Stimulated activated CD8-positive, alpha-beta memory T cell treated with anti-CD3 and anti-CD28 coated beads, Interleukin-15, amount 100 ng/mL, for 24 hours (primary cell): ENCODE data around the gene SEC61A2.

Experiments used
- DNase-seq: peaks from one replicate; pipeline ENCODE4 v3.0.0-alpha.2; 2020; ENCODE audit warnings: low read depth

The SEC61A2 gene

DNA sequence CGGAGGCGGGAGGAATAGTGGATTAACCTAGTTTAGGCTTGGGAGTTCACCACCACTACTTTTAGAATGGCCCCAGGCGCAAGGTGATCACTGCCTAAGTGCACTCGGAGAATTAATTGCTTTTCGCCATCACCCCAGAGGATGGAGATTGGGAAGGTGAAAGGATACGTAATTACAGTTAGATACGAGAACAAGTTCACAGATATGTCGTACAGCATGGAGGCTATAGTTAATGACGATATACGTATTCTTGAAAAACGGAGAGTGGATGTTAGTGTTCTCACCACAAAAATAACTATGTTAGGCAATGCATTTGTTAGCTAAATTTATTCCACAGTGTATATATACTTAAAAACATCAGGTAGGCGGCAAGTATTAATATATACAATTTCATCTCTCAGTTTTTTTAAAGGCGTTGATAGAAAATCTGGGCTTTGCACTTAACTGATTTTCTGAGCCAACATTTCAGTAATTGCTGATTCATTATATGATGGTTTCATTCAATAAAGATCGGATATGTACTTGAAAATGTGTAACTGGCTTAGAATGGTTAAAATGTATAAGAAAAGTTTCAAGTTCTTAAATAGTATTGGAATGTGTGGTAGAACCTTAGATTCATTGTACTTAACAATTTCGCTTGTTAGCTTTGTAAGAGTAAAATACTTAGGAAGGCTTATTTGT is 67.2 kb downstream of the SEC61A2 start:
- DNase-seq, result no peak

DNA sequence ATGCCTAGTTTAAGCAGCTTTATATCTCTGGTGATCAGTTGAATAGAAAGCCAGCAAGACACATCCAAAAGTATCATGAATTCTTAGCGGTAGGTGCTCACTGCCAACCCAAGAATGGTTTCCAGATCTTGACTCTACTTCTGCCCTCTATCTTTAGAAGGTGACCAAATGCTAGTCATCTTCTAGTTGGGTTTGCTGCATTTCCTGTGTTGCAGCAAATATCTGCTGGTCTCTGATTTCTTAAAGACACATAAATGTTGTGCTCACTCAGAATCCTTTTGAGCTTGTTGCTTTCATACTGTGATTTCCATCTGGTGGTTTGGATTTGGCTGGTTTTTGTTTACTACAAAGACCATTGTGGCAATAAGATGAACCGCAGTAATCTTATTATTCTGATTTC is 68.7 kb downstream of the SEC61A2 start:
- DNase-seq, result no peak

DNA sequence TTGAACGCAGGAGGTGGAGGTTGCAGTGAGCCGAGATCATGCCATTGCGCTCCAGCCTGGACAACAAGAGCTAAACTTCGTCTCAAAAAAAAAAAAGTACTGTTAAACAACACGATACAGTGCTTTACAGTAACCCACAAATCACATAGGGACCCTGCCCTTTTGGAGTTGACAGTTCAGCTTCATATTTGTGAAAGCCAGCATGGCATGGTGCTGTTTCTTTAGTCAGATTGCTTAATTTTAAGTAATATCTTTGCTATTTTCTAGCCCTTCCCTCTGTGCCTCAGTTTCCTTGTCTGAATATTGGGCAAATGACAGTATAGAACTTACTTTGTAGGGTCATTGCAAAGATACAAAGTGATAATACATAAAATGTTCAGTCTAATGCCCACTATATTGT is 71.4 kb downstream of the SEC61A2 start:
- no peak for DNase-seq

DNA sequence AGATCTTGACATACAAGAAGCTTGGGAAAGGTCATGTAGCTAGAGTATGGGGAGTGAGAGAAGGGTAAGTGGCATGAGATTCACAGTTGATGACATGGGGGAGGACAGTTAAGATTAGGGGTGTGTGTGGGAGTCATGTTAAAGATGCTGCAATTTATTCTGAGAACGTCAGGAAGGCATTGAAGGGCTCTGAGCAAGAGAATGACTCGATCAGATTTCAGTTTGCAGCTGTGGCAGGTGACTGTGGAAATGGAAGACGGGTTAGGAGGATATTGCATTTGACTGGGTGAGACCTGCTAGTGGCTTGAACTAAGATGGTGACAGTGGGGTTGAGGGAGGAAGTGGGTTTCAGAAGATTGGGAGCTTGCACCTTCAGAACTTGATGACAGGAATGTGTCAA is 72.1 kb downstream of the SEC61A2 start:
- no peak for DNase-seq

DNA sequence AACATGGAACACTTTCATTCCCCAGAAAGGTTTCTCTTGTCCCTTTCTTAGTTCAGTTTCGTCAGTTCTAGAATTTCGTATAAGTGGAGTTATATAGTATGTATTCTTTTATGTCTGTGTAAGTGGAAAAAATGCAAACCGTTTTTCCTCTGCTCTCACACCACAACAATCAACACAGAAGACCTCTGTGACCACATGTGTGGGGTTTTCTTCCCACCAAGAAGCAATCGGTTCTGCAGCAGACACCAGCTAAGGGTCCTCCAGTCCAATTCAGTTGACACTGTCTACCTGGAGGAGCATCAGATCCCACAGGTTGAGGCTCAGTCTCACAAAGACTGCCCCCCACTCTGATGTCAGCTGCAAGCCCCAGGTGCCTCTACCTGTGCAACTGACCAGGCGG is 72.7 kb downstream of the SEC61A2 start:
- no peak for DNase-seq

DNA sequence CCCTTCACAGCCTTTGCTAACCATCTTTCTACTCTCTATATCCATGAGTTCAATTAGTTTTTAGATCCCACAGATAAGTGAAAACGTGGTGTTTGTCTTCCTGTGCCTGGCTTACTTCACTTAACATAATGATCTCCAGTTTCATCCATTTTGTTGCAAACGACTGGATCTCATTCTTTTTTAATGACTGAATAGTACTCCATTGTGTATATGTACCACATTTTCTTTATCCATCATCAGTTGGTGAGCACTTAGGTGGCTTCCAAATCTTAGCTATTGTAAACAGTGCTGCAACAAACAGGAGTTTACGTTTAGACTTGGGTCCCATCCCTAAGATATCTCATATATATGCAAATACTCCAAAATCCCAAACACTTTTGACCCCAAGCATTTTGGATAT is 75.6 kb downstream of the SEC61A2 start:
- DNase-seq, result no peak

DNA sequence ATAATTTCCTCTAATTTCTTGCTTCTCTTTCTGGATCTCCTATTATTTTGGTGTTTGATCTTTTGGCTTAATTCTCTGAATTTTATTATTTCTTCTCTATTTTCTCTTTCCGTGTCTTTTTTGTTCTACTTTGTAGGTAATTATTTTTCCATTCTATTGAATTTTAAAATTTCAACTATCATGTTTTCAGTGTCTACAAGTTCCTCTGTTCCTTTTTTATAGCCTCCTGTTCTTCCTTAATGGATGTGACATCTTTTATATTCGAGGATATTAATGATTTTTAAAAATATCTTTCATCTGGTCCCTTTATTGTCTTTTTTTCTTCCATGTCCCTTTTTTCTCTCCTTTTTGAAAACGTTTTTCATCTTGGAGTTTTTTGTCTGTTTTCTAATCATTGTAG is 77.6 kb downstream of the SEC61A2 start:
- no peak for DNase-seq

DNA sequence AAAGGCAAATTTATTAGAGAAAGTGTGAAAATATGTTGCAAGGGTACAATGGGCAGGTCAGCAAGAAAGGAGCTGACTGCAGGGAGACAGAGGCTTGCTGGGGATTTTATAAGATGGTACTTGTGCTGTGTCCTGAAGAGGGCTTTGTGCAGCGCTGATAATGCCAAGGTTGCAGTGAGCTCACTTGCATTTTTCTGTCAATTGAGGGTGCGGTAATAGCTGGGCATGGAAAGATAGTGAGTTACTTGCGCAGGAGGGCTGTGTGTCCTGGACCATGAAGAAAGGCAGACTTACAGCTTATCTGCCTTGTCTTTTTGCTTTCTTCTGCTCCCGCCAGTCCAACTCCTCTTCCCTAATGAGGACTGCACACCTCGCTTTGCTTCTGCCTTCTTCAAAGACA is 79.0 kb downstream of the SEC61A2 start:
- no peak for DNase-seq

DNA sequence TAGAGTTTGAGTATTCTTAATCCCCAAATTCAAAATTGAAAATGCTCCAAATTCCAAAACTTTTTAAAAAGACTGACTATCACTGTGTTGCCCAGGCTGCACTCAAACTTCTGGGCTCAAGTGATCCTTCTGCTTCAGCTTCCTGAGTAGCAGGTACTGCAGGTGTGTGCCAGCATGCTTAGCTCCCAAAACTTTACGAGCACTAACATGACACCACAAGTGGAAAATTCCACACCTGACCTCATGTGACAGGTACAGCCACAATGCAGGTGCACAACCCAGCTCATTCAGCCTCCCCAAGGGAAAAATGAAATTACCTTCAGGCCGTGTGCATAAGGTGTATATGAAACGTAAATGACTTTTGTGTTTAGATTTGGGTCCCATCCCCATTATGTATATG is 83.0 kb downstream of the SEC61A2 start:
- DNase-seq, result no peak

DNA sequence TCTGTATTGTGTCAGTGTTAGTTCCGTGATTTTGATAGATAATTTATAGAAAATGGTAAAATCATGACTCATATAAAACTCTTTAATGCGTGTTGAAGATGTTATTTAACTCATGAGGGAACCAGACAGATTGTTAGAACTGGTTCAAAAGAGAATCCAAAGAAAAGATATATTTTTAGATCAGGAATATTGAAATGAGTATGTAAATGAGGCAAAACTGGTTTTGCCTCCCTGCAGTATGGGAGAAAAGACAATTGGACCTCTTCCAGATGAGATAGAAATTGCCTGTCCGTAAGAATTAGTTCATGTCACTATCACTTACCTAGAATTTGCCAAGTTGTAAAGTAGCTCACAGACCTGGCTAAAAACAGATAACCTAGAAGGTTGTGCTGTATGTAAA is 84.1 kb downstream of the SEC61A2 start:
- DNase-seq, result no peak

DNA sequence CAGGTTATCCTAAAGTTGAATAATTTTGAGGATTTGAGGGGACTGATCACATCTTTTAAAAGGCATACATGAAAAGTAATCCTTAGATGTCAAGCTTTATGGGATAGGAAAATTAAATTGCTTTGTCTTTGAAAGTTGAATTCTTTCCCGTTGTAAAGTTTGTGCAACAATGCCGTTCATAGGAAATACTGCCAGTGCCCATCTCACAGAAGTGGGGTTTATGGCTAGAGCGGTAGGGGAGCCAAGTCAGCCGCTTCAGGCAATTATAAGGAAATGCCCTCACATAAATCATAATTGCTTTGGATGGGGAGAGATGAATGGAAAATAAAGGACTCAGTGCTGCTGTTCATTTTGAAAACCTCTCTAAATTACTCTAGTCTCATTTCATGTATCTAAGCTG is 84.6 kb downstream of the SEC61A2 start:
- DNase-seq, result no peak

DNA sequence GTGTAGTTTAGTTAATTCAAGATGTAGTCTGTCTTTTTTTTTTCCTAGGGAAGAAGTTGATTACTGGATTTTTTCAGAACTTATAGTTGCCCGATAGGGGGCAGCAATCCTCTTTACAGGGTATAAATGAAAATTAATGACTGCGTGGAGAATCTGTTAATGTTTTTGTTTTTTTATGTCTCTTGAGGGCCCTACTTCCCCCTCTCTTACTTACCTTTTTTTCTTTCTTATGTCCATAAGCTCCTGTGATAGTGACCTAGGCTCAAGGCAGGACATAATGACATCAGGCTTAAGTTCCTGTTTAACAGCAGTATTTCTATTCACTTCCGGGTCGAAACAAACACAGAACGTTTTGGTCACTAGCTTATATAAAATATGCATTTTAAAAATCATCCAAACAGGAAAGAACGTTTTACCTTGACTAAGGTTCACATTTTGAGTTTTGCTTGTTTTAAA is 85.3 kb downstream of the SEC61A2 start:
- DNase-seq, result no peak
